Pons (tissue), 1 donor: ENCODE measurements around the gene SEC22C.
A peak's percentile ranks its signal among the peaks of the same experiment; 100 is the strongest.
"Not testable (repeated sequence)": the region's sequence is repeated elsewhere in the genome, so short reads cannot be mapped to it uniquely, and the experiment has no call there.

Experiments
- DNase-seq: peaks from one replicate; pipeline ENCODE4 v3.0.0-alpha.2; 2016; ENCODE audit warnings: low spot score

The SEC22C gene

DNA sequence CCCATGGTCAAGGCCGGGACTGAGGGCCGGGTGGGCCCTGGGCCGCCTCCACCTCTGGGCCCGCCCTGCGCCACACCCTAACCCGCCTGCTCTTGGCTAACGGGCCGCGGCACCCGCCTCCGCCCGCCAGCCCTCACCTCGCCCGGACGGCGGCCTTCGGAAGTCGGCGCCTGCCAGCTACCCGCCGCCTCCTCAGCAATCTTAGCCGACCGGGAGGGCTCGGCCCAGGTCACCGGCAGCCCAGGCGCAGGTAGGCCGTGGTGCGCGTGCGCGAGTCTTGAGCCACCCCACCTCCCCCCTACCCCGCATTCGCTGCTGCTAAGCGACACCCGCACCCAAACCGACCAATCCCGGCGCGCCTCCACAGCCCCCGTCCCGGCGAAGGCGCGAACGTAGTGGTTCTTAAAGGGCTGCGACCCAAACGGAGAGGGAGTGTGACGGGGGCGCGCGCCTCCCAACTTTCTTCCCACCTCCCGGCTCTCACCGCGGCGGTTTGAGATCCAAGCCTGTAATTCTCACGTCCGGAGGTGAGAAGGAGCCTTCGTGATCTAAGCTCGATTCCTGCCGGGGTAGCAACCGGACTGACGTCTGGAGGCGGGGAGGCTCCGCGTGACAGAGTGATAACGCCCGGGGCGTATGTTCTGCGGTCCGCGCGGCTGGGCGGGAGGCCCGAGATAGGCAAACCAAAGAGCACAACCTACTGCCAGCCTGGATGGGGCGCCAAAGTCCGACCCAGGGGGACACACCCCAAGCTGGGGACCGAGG, at the start of gene SEC22C:
Gene SEC22C (minus strand): TSS at position 259 of the 765 bp plus-strand sequence. CDS start 12,921 bp downstream, outside the sequence.
- peak; percentile 92 for DNase-seq

- DNase-seq = no peak
These were observed 31.7 kb upstream of the SEC22C start for GRCh38 chr3:42613462-42613861.

DNA sequence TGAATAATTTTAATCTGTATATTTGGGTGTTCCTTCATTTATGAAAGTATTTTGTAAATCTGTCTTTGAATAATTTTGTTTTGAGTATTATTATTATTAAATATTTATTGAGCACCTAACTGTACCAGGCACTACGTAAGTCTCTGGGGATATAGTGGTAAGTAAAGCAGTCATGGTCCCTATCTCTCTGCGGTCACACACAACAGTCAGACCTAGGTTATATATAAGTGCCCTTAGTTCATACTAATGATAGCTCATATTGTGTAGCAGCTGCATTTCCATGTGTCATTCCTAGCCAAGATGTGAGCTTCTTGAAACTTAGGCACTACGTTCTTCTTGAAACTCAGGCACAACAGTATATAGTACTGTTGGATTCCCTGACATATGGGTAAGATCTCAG, 31.2 kb upstream of the SEC22C start:
- DNase-seq = no peak

DNA sequence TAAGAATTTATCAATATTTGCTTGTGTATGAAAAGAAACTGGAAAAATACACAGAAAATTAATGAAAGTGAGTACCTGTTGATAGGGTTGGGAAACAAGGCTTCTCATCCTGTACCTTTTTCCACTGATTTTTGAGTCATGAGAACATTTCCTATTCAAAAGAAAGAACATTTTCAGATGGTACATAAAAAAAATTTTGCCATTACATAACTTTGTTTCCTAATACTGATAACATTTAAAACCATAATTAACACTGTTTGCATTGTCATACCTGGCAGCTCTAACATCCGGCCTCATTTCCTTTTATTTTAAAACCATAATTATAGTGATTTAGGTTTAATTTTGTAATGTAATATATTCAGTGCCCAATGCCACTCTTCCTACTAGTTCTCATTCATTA, 30.4 kb upstream of the SEC22C start:
- DNase-seq = no peak

- DNase-seq = no peak
These were observed 29.2 kb upstream of the SEC22C start for GRCh38 chr3:42610976-42611375.

DNA sequence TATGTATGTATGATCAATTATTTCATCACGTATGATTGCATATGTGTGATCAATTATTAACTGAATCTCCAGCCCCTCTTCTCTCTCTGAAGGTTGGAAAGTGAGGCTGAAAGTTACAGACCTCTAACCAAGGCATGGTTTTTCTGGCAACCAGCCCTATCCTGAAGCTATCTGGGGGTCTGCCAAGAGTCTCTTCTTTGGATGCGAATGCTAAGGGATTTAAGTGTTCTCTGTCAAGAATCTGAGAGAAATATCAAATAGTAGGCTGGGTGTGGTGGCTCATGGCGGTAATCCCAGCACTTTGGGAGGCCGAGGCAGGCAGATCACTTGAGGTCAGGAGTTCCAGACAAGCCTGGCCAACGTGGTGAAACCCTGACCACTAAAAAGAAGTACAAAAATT, 26.8 kb upstream of the SEC22C start:
- peak; percentile 26 for DNase-seq

GRCh38 chr3:42605546-42606173, 23.9 kb upstream of the SEC22C start:
- peak; percentile 56 for DNase-seq

- DNase-seq = no peak
These were observed 21.2 kb upstream of the SEC22C start for GRCh38 chr3:42602961-42603360.

GRCh38 chr3:42601896-42602581, 20.3 kb upstream of the SEC22C start:
- no peak for DNase-seq

- DNase-seq = peak; percentile 47
These were observed 19.4 kb upstream of the SEC22C start for GRCh38 chr3:42600958-42601675.

DNA sequence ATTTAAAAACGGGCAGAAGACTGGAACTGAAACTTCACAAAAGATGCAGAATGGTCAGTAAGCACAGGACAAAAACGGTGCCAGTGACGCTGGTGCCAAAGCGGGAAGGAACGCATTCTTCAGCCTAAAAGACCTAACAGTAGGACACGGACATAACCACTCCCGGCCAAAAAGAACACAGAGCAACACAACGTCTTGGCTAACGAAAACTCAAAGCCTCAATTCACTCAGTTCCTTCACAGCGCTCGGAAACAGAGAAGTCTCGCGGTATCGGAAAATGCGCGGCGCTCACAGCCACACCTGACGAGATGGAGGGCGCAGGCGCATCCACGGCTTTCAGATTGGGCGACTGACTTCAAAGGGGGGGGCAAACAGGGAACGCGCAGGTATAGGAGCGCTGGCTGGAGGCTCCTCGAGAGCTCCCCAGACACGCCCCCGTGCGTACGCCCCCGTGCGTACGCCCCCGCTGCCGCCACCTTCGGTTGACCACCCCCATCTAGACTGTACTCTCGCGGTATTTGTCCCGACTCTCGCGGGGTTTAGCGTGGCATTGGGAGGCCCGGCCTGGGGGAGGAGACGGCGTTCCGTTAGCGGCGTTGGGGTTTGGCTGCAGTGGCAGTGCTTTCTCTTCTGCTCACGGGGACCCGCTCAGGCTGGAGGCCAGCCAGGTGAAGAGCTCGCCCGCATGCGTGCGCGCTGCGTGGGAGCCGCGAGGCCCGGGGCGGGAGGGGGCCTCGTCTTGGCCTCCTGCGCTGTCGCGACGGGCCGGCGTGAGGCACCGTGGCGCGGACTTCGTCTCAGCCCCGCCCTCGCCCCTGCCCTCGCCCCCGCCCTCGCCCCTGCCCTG, 18.6 kb upstream of the SEC22C start, which contains the start of gene NKTR:
Gene NKTR (plus strand): TSS at position 576 of the 847 bp plus-strand sequence. CDS start 321 bp downstream, outside the sequence.
- DNase-seq = peak; percentile 97

- DNase-seq = not testable (repeated sequence)
These were observed 15.3 kb upstream of the SEC22C start for GRCh38 chr3:42597098-42597497.

- DNase-seq = no peak
These were observed 13.9 kb upstream of the SEC22C start for GRCh38 chr3:42595682-42596081.

DNA sequence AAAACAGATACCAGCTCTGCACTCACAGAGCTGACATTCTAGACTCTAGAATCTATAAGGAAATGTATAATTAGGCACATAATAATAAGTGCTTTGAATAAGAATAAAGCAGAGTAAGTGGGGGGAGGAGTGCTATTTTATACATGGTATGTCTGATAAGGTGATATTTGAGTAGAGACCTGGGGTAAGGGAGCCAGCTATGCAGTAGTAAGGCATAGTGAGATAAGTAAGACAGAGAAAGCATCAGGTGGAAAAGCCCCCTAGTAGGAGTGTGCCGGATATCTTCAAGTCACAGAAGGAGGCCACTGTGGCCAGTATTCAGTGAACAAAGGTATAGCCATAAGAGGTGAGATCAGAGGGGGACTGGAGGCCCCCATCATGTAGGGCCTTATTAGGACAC, 11.9 kb upstream of the SEC22C start:
- no peak for DNase-seq

- no peak for DNase-seq
These were observed 10.0 kb upstream of the SEC22C start for GRCh38 chr3:42591811-42592210.

DNA sequence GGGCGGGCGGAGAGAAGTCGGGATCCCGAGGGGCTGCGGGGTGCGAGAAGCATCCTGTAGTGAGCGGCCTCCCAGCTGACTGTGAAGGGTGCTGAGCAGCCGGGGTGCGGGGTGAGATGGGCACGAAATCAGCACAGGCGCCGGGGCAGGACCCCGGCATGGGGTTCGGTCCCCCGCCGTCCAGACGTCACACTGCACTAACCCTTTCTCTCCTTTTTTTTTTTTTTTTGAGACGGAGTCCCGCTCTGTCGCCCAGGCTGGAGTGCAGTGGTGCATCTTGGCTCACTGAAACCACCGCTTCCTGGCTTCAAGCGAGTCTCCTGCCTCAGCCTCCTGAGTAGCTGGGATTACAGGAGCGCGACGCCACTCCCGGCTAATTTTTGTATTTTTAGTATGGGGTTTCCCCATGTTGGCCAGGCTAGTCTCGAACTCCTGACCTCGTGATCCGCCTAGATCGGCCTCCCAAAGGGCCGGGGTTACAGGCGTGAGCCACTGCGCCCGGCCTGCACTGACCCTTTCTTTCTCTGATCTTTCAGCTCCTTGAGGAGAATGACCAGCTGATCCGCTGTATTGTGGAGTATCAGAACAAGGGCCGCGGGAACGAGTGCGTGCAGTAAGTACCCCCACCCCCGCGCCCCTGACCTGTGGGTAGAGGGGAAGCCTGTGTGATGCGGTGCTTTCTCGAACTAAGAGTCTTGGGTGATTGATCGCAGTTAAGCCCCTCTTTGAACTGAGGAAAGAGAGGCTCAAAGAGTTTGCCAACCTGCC, 9.4 kb upstream of the SEC22C start:
- no peak for DNase-seq

GRCh38 chr3:42589382-42590109, 7.8 kb upstream of the SEC22C start:
- no peak for DNase-seq

GRCh38 chr3:42588625-42589024, 6.9 kb upstream of the SEC22C start:
- DNase-seq = no peak

DNA sequence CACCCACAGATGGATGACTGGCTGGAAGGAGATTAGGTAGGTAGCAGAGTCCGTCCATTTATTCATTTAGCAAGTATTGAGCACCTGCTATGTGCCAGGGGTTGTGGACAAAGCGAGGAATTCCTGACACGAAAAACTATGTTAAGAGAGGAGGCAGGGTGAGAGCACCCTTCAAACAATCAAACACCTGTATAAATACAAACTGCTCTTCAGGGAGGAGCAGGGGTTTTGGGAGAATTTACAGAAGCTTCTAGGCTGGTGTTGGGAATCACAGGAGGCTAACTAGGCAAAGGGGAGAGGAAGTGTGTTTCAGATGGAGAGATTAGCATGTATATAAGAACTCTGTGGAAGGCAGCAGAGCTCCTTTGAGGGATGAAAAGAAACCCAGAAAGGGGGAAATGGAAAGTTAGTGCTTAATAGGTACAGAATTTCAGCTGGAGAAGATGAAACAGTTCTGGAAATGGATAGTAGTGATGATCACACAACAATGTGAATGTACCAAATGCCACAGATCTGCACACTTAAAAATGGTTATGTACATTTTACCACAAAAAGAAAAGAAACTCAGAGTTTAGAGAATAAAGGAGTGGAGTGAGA, 805 bp upstream of the SEC22C start:
- no peak for DNase-seq

DNA sequence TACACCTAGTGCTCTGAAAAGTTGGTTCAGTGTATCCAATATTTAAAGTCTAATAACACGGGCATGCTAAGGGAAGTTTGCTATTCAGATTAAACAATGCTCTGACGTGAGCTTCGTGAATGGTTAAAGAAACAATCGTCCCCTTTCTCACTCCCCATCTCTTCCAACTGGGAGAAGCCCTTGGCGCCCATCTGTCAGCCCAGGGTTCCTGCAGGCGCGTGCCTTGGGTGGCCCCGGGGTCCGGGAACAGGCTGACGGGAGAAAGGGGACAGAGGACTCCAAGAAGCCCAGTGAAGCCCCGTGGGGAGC, 413 bp downstream of the SEC22C start:
- peak; percentile 32 for DNase-seq
